ENCODE results near the gene SFT2D2. TPM values are rescaled to one million over a fixed set of nuclear protein-coding genes. Genes with fewer than 3 reads are reported as not detected.

Gene SFT2D2
- total and polyA plus RNA-seq, 2 of the 8 experiments (the other 6 are each of a cell fraction or from before 2014, with no cell fraction given), result 9.0 to 29.0 TPM

GRCh38 chr1:168261390-168261789 is 35.6 kb downstream of the SFT2D2 start:
- H3K27me3 ChIP-seq (replicated peaks in 1 of 4; ENCODE audit: control insufficient read depth in 3 of 4, extremely low read depth in 1 of 4, insufficient read depth in 3 of 4, low read length in 3 of 4), result no peaks in the 10 kb centered on the region
- 83% methylated on average over 2 of the region's 2 CpGs; no CpG with 5 or more reads in 1 of the 2 experiments for WGBS, 2 experiments (ENCODE audit: extremely low coverage in 1 of 2, insufficient coverage in 1 of 2, insufficient read length in 1 of 2, insufficient replicate concordance in 2 of 2, low coverage in 1 of 2, low lambda C conversion rate in 2 of 2, missing lambda C conversion rate in 1 of 2)
- H3K27ac ChIP-seq (ENCODE audit: low read depth, low read length), result no peak overlapping the region
- H4K20me1 ChIP-seq (replicated peaks in 1 of 2; ENCODE audit: control insufficient read depth in 1 of 2, insufficient read depth in 2 of 2, low read length in 2 of 2), result no peaks in the 10 kb centered on the region
- peaks cover 0 to 3% (median 0%) of the 10 kb centered on the region in 4 experiments; a peak in 1 of 8 replicates for H3K36me3 ChIP-seq (ENCODE audit: control insufficient read depth in 2 of 4, insufficient read depth in 4 of 4, low read length in 3 of 4)
- H2AK5ac ChIP-seq (ENCODE audit: low read depth, low read length), result no peak overlapping the region; the same call in 1 of the 2 replicates
- CTCF ChIA-PET (ENCODE audit: partially characterized antibody), result interaction anchor here (1.4 to 3.3 kb wide), 2 partner anchors 21 to 26 kb away, joined by 4 to 17 read pairs; no protein-coding TSS in a partner anchor
- no peak overlapping the region for H2BK12ac ChIP-seq (ENCODE audit: low read depth, low read length)
- H3K79me1 ChIP-seq (ENCODE audit: low read depth, low read length), result no peaks in the 10 kb centered on the region
- no peak overlapping the region for H3K18ac ChIP-seq (ENCODE audit: extremely low read depth, low read length)
- peaks cover 4 to 11% of the 10 kb centered on the region in 2 experiments; a peak in 3 of 4 replicates for H3K9me3 ChIP-seq (ENCODE audit: insufficient read depth in 2 of 2, low read depth in 1 of 2, low read length in 1 of 2)
- H3K9ac ChIP-seq (replicated peaks in 1 of 4; ENCODE audit: extremely low read depth in 1 of 4, low read depth in 3 of 4, low read length in 3 of 4), result no peak overlapping the region
- TF ChIP-seq NANOG (IDR thresholded peaks at IDR 0.05; ENCODE audit: insufficient read depth, low read depth, low read length, poor library complexity, severe bottlenecking) (no peak), JUN (IDR thresholded peaks at IDR 0.05; ENCODE audit: low read depth, low read length) (no peak), BACH1 (IDR thresholded peaks at IDR 0.05; ENCODE audit: low read length) (no peak), TAF1 (IDR thresholded peaks at IDR 0.05; ENCODE audit: low read depth, low read length) (no peak), ASH2L (IDR thresholded peaks at IDR 0.05; ENCODE audit: low read length) (no peak), SP4 (IDR thresholded peaks at IDR 0.05; ENCODE audit: low read length) (no peak), JUND (IDR thresholded peaks at IDR 0.05; ENCODE audit: low read length) (no peak), FOSL1 (IDR thresholded peaks at IDR 0.05; ENCODE audit: insufficient read depth, low read depth, low read length) (no peak), RXRA (IDR thresholded peaks at IDR 0.05; ENCODE audit: insufficient read depth, low read depth, low read length) (no peak), EP300 (IDR thresholded peaks at IDR 0.05; ENCODE audit: borderline replicate concordance in 1 of 2, low read depth in 2 of 2, low read length in 2 of 2) (no peak), TCF12 (IDR thresholded peaks at IDR 0.05; ENCODE audit: low read depth, low read length) (no peak)
- TF ChIP-seq, protein P1, sequence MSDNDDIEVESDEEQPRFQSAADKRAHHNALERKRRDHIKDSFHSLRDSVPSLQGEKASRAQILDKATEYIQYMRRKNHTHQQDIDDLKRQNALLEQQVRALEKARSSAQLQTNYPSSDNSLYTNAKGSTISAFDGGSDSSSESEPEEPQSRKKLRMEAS (IDR thresholded peaks at IDR 0.05), result no peak
- H3K14ac ChIP-seq (ENCODE audit: insufficient read length), result no peak overlapping the region
- H2BK15ac ChIP-seq (ENCODE audit: low read length), result no peak overlapping the region
- no peak overlapping the region for H3K4ac ChIP-seq (replicated peaks; ENCODE audit: insufficient read length, low read depth, low read length)
- no peak overlapping the region for H4K8ac ChIP-seq (ENCODE audit: extremely low read depth, insufficient read depth, low read length)
- H3K4me2 ChIP-seq (ENCODE audit: insufficient read depth in 1 of 2, low read depth in 2 of 2, low read length in 2 of 2), result no peak overlapping the region
- H3K79me2 ChIP-seq (ENCODE audit: control insufficient read depth in 1 of 2, insufficient read depth in 2 of 2, low read length in 2 of 2), result no peaks in the 10 kb centered on the region
- H3K4me1 ChIP-seq (replicated peaks in 1 of 4; ENCODE audit: control insufficient read depth in 3 of 4, insufficient read depth in 4 of 4, low read length in 3 of 4), result peaks cover 1 to 8% (median 4%) of the 10 kb centered on the region in 4 experiments; a peak in 3 of 7 replicates
- H3K23ac ChIP-seq (ENCODE audit: insufficient read length), result no peak overlapping the region
- no peak for DNase-seq (ENCODE audit: low read depth in 1 of 2, low spot score in 2 of 2)
- H3K4me3 ChIP-seq (ENCODE audit: extremely low read depth in 1 of 4, insufficient read depth in 2 of 4, low read depth in 3 of 4, low read length in 4 of 4), result no peak overlapping the region
- H3K56ac ChIP-seq (replicated peaks; ENCODE audit: insufficient read length, low read depth, low read length), result no peak overlapping the region
- no peak overlapping the region for H2BK120ac ChIP-seq (replicated peaks; ENCODE audit: low read depth, low read length)
- no peak for FAIRE-seq
- H4K91ac ChIP-seq (replicated peaks; ENCODE audit: insufficient read length, low read length), result no peak overlapping the region
- no peak overlapping the region for H2AFZ ChIP-seq (ENCODE audit: low read length)
- H2BK20ac ChIP-seq (ENCODE audit: low read length), result no peak overlapping the region
- H3K23me2 ChIP-seq (ENCODE audit: low read depth, low read length), result no peaks in the 10 kb centered on the region
- POLR2A ChIA-PET (ENCODE audit: partially characterized antibody), result no interaction called here
- H2BK5ac ChIP-seq (ENCODE audit: low read depth, low read length), result no peak overlapping the region
- no peak overlapping the region for H4K5ac ChIP-seq (ENCODE audit: insufficient read length, low read depth, low read length)

All from H1 (cell line).